Activated T-cell treated with anti-CD3 and anti-CD28 coated beads, Interleukin-2, amount 50 U/mL, for 72 hours (primary cell): ENCODE measurements around the gene SPEN. TPM values are rescaled to one million over a fixed set of nuclear protein-coding genes. Genes with fewer than 3 reads are reported as not detected.

Source experiments
- ATAC-seq, 2 donors: fragments of 150-1000 bp; cut with Tn5 transposase; replicated peaks in 1 of 2; 2 replicates each; pipeline ENCODE4 v1.10.0; 2021; ENCODE audit warnings: moderate library complexity in 2 of 2, mild to moderate bottlenecking in 1 of 2
- DNase-seq, 2 donors: peaks; one replicate each; pipeline ENCODE4 v3.0.0; 2021 to 2022; ENCODE audit warnings: mixed read lengths in 1 of 2
- H3K27ac Mint-ChIP-seq: one replicate; pipeline ENCODE4 v1.8.0; 2022; ENCODE audit warnings: mild to moderate bottlenecking, moderate library complexity, mixed read lengths
- H3K27me3 Mint-ChIP-seq: one replicate; pipeline ENCODE4 v1.8.0; 2022; ENCODE audit warnings: low read depth, mixed read lengths
- H3K36me3 Mint-ChIP-seq, 2 donors: one replicate each; pipeline ENCODE4 v1.8.0; 2022; ENCODE audit warnings: mixed read lengths in 2 of 2, mild to moderate bottlenecking in 1 of 2; ENCODE audit not compliant: insufficient read depth in 2 of 2
- H3K4me1 Mint-ChIP-seq: one replicate; pipeline ENCODE4 v1.8.0; 2022; ENCODE audit warnings: low read depth, mixed read lengths
- H3K4me3 Mint-ChIP-seq, 2 donors: one replicate each; pipeline ENCODE4 v1.8.0; 2022; ENCODE audit warnings: mild to moderate bottlenecking in 2 of 2, mixed read lengths in 2 of 2, moderate library complexity in 2 of 2
- H3K9me3 Mint-ChIP-seq, 2 donors: one replicate each; pipeline ENCODE4 v1.8.0; 2022; ENCODE audit warnings: mixed read lengths in 2 of 2
- total RNA-seq, 2 donors: library from RNA; stranded (reverse); gene quantifications; one replicate each; pipeline ENCODE4 v1.2.3, GENCODE V29; 2022

Gene SPEN
- total RNA-seq, 2 donors from 2014 or later: 53.5 to 56.9 TPM

GRCh38 chr1:15963363-15963967, 116.0 kb downstream of the SPEN start:
- Mint-ChIP-seq H3K4me1 (peaks cover 99% of the 10 kb centered on the region), H3K36me3 (peaks cover 6 to 16% of the 10 kb centered on the region in 2 donors), H3K27ac (peak overlapping the region; percentile 99), H3K27me3 (no peaks in the 10 kb centered on the region), H3K9me3 (no peaks in the 10 kb centered on the region), H3K4me3 (peak overlapping the region; percentile 84 to 90)
- DNase-seq (no peak), ATAC-seq (no peak)

GRCh38 chr1:15963968-15964648, 116.6 kb downstream of the SPEN start:
- ATAC-seq (peak; percentile 33 to 35), DNase-seq (no peak)
- H3K9me3 Mint-ChIP-seq: no peaks in the 10 kb centered on the region
- peak overlapping the region; percentile 84 to 90 for H3K4me3 Mint-ChIP-seq
- peaks cover 8 to 18% of the 10 kb centered on the region in 2 donors for H3K36me3 Mint-ChIP-seq
- H3K4me1 Mint-ChIP-seq: peaks cover 94% of the 10 kb centered on the region
- no peaks in the 10 kb centered on the region for H3K27me3 Mint-ChIP-seq
- peak overlapping the region; percentile 99 for H3K27ac Mint-ChIP-seq

GRCh38 chr1:15965228-15965767, 117.8 kb downstream of the SPEN start:
- peak; percentile 43 to 56 for DNase-seq
- Mint-ChIP-seq H3K4me3 (peak overlapping the region; percentile 84 to 90), H3K27me3 (no peaks in the 10 kb centered on the region), H3K36me3 (peaks cover 12 to 27% of the 10 kb centered on the region in 2 donors), H3K4me1 (peaks cover 82% of the 10 kb centered on the region), H3K27ac (peak overlapping the region; percentile 99), H3K9me3 (no peaks in the 10 kb centered on the region)
- ATAC-seq: peak; percentile 35 to 36

GRCh38 chr1:15966081-15966955, 118.8 kb downstream of the SPEN start:
- DNase-seq (peak; percentile 87 to 92), ATAC-seq (peak; percentile 80 to 82)
- Mint-ChIP-seq H3K27me3 (no peaks in the 10 kb centered on the region), H3K4me1 (peaks cover 72% of the 10 kb centered on the region), H3K4me3 (peak overlapping the region; percentile 84 to 90), H3K36me3 (peaks cover 12 to 26% of the 10 kb centered on the region in 2 donors), H3K27ac (peak overlapping the region; percentile 99), H3K9me3 (no peaks in the 10 kb centered on the region)

- no peak for DNase-seq
- Mint-ChIP-seq H3K4me3 (peak overlapping the region in 1 of 2 donors; percentile 61), H3K9me3 (no peaks in the 10 kb centered on the region), H3K27ac (peak overlapping the region; percentile 66), H3K4me1 (peaks cover 68% of the 10 kb centered on the region), H3K27me3 (no peaks in the 10 kb centered on the region), H3K36me3 (peaks cover 13 to 25% of the 10 kb centered on the region in 2 donors)
- ATAC-seq: no peak
Observed at GRCh38 chr1:15966956-15967344, 119.4 kb downstream of the SPEN start.

GRCh38 chr1:15968172-15968571, 120.7 kb downstream of the SPEN start:
- Mint-ChIP-seq H3K9me3 (no peaks in the 10 kb centered on the region), H3K36me3 (peaks cover 20 to 31% of the 10 kb centered on the region in 2 donors), H3K4me1 (peaks cover 64% of the 10 kb centered on the region), H3K27me3 (no peaks in the 10 kb centered on the region), H3K4me3 (peak overlapping the region in 1 of 2 donors; percentile 22), H3K27ac (peak overlapping the region; percentile 2)
- no peak for ATAC-seq
- DNase-seq: no peak

- H3K4me1 Mint-ChIP-seq: peaks cover 62% of the 10 kb centered on the region
- ATAC-seq: no peak
- H3K36me3 Mint-ChIP-seq: peaks cover 19 to 30% of the 10 kb centered on the region in 2 donors
- no peak for DNase-seq
- no peak overlapping the region for H3K27ac Mint-ChIP-seq
- H3K9me3 Mint-ChIP-seq: no peaks in the 10 kb centered on the region
- no peaks in the 10 kb centered on the region for H3K27me3 Mint-ChIP-seq
- H3K4me3 Mint-ChIP-seq: no peak overlapping the region
Observed at GRCh38 chr1:15969321-15969880, 121.9 kb downstream of the SPEN start.

- peaks cover 22 to 32% of the 10 kb centered on the region in 2 donors for H3K36me3 Mint-ChIP-seq
- ATAC-seq (no peak), DNase-seq (no peak)
- H3K4me3 Mint-ChIP-seq: no peak overlapping the region
- H3K4me1 Mint-ChIP-seq: peaks cover 56% of the 10 kb centered on the region
- no peak overlapping the region for H3K27ac Mint-ChIP-seq
- H3K27me3 Mint-ChIP-seq: no peaks in the 10 kb centered on the region
- H3K9me3 Mint-ChIP-seq: no peaks in the 10 kb centered on the region
Observed at GRCh38 chr1:15970911-15971310, 123.4 kb downstream of the SPEN start.

GRCh38 chr1:15972409-15972808, 124.9 kb downstream of the SPEN start:
- Mint-ChIP-seq H3K27ac (no peak overlapping the region), H3K4me3 (no peak overlapping the region)

GRCh38 chr1:15973772-15974171, 126.3 kb downstream of the SPEN start:
- Mint-ChIP-seq H3K36me3 (peaks cover 17 to 23% of the 10 kb centered on the region in 2 donors), H3K4me1 (peaks cover 40% of the 10 kb centered on the region), H3K9me3 (no peaks in the 10 kb centered on the region), H3K27ac (no peak overlapping the region), H3K27me3 (no peaks in the 10 kb centered on the region), H3K4me3 (peak overlapping the region; percentile 1 to 2)
- no peak for ATAC-seq
- DNase-seq: no peak

More at GRCh38 chr1:15972409-15972808, 124.9 kb downstream of the SPEN start:
- H3K9me3 Mint-ChIP-seq: no peaks in the 10 kb centered on the region
- no peak for ATAC-seq
- H3K27me3 Mint-ChIP-seq: no peaks in the 10 kb centered on the region
- H3K4me1 Mint-ChIP-seq: peaks cover 52% of the 10 kb centered on the region
- H3K36me3 Mint-ChIP-seq: peaks cover 22 to 28% of the 10 kb centered on the region in 2 donors
- no peak for DNase-seq

GRCh38 chr1:15974855-15975254, 127.3 kb downstream of the SPEN start:
- Mint-ChIP-seq H3K27ac (peak overlapping the region; percentile 93), H3K9me3 (no peaks in the 10 kb centered on the region), H3K4me1 (peaks cover 45% of the 10 kb centered on the region), H3K4me3 (peak overlapping the region; percentile 93), H3K27me3 (no peaks in the 10 kb centered on the region), H3K36me3 (peaks cover 14 to 15% of the 10 kb centered on the region in 2 donors)
- DNase-seq (peak; percentile 33 to 36), ATAC-seq (peak; percentile 24 to 34)

GRCh38 chr1:15975358-15975804, 127.9 kb downstream of the SPEN start:
- H3K4me1 Mint-ChIP-seq: peaks cover 45% of the 10 kb centered on the region
- no peaks in the 10 kb centered on the region for H3K27me3 Mint-ChIP-seq
- peak; percentile 87 to 88 for DNase-seq
- H3K4me3 Mint-ChIP-seq: peak overlapping the region; percentile 93
- ATAC-seq: peak; percentile 79 to 81
- no peaks in the 10 kb centered on the region for H3K9me3 Mint-ChIP-seq
- H3K36me3 Mint-ChIP-seq: peaks cover 11 to 12% of the 10 kb centered on the region in 2 donors
- peak overlapping the region; percentile 96 for H3K27ac Mint-ChIP-seq
